HL-60 (cell line): Measurements from ENCODE around the gene HOXC5.

Source experiments
- DNase-seq, 2 experiments: peaks; one replicate each; pipeline ENCODE4 v3.0.0-alpha.2; 2010 to 2020; ENCODE audit warnings: low read depth in 1 of 2, low spot score in 1 of 2
- H3K27ac ChIP-seq: fragments of 250-450 bp; sonication (Bioruptor Pico); replicated peaks from 2 replicates; pipeline ENCODE4 v1.5.1; 2020; ENCODE audit warnings: mild to moderate bottlenecking, moderate library complexity
- H3K27me3 ChIP-seq: fragments of 250-450 bp; sonication (Bioruptor Pico); 2 replicates; pipeline ENCODE4 v1.5.1; 2021; ENCODE audit warnings: mild to moderate bottlenecking, moderate library complexity; ENCODE audit not compliant: insufficient read depth, poor library complexity, severe bottlenecking
- H3K4me3 ChIP-seq: replicated peaks from 2 replicates; pipeline ENCODE4 v1.5.1; 2011; ENCODE audit warnings: mild to moderate bottlenecking, control low read depth, low read length; ENCODE audit not compliant: insufficient read depth
- GABPA ChIP-seq: IDR thresholded peaks from 2 replicates; pipeline ENCODE4 v1.6.1; 2012; ENCODE audit warnings: low read depth
- POLR2AphosphoS5 ChIP-seq: IDR thresholded peaks from 2 replicates; pipeline ENCODE4 v1.6.1; 2012; ENCODE audit warnings: low read depth
- SPI1 ChIP-seq: IDR thresholded peaks from 2 replicates; pipeline ENCODE4 v1.6.1; 2012; ENCODE audit warnings: low read depth, mild to moderate bottlenecking, borderline replicate concordance
- TF ChIP-seq, protein P1 (sequence below): IDR thresholded peaks from one replicate; pipeline ENCODE4 v1.5.1; 2011; ENCODE audit warnings: low read length, control low read depth, inconsistent platforms; ENCODE audit not compliant: insufficient read depth
- TF ChIP-seq, protein P2 (sequence below): IDR thresholded peaks from 2 replicates; pipeline ENCODE4 v1.6.1; 2012; ENCODE audit warnings: low read depth; ENCODE audit not compliant: insufficient replicate concordance

The HOXC5 gene

DNA sequence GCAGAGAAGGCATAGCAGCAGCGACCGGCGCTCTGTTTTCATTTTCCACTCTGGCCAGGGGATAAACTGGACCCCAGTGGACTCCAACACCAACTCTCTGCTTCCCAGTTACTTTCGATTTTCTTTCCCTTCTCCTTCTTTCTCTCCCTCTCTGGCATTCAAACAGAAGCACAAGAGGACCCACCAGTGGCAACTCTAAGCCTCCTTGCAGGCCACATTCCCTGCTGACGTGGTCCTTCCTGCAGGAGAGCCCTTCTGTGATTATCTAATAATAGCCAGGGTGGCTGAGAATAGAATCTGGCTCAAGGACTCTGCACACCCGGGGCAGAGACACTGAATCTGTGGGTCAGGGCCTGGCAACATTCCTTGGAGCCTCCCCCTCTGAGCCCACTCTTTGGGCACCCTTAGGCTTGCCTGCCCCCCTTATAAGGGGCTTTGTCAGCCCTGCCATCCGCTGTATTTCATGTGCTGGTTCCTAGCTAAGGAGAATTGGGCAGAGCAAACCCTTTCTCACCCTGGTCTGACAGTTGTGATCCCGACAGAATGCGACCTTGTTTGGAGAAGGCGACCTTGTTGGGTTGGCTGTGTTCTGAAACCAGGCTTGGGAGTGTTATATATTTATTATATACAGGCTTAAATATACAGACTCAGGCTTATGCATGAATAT is 12.8 kb upstream of the HOXC5 start:
- TF ChIP-seq GABPA, result no peak
- no peak for TF ChIP-seq POLR2AphosphoS5
- TF ChIP-seq, protein P1, sequence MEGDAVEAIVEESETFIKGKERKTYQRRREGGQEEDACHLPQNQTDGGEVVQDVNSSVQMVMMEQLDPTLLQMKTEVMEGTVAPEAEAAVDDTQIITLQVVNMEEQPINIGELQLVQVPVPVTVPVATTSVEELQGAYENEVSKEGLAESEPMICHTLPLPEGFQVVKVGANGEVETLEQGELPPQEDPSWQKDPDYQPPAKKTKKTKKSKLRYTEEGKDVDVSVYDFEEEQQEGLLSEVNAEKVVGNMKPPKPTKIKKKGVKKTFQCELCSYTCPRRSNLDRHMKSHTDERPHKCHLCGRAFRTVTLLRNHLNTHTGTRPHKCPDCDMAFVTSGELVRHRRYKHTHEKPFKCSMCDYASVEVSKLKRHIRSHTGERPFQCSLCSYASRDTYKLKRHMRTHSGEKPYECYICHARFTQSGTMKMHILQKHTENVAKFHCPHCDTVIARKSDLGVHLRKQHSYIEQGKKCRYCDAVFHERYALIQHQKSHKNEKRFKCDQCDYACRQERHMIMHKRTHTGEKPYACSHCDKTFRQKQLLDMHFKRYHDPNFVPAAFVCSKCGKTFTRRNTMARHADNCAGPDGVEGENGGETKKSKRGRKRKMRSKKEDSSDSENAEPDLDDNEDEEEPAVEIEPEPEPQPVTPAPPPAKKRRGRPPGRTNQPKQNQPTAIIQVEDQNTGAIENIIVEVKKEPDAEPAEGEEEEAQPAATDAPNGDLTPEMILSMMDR, result no peak
- TF ChIP-seq, protein P2, sequence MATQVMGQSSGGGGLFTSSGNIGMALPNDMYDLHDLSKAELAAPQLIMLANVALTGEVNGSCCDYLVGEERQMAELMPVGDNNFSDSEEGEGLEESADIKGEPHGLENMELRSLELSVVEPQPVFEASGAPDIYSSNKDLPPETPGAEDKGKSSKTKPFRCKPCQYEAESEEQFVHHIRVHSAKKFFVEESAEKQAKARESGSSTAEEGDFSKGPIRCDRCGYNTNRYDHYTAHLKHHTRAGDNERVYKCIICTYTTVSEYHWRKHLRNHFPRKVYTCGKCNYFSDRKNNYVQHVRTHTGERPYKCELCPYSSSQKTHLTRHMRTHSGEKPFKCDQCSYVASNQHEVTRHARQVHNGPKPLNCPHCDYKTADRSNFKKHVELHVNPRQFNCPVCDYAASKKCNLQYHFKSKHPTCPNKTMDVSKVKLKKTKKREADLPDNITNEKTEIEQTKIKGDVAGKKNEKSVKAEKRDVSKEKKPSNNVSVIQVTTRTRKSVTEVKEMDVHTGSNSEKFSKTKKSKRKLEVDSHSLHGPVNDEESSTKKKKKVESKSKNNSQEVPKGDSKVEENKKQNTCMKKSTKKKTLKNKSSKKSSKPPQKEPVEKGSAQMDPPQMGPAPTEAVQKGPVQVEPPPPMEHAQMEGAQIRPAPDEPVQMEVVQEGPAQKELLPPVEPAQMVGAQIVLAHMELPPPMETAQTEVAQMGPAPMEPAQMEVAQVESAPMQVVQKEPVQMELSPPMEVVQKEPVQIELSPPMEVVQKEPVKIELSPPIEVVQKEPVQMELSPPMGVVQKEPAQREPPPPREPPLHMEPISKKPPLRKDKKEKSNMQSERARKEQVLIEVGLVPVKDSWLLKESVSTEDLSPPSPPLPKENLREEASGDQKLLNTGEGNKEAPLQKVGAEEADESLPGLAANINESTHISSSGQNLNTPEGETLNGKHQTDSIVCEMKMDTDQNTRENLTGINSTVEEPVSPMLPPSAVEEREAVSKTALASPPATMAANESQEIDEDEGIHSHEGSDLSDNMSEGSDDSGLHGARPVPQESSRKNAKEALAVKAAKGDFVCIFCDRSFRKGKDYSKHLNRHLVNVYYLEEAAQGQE, result no peak
- TF ChIP-seq SPI1, result no peak
- no peak overlapping the region for H3K27ac ChIP-seq

DNA sequence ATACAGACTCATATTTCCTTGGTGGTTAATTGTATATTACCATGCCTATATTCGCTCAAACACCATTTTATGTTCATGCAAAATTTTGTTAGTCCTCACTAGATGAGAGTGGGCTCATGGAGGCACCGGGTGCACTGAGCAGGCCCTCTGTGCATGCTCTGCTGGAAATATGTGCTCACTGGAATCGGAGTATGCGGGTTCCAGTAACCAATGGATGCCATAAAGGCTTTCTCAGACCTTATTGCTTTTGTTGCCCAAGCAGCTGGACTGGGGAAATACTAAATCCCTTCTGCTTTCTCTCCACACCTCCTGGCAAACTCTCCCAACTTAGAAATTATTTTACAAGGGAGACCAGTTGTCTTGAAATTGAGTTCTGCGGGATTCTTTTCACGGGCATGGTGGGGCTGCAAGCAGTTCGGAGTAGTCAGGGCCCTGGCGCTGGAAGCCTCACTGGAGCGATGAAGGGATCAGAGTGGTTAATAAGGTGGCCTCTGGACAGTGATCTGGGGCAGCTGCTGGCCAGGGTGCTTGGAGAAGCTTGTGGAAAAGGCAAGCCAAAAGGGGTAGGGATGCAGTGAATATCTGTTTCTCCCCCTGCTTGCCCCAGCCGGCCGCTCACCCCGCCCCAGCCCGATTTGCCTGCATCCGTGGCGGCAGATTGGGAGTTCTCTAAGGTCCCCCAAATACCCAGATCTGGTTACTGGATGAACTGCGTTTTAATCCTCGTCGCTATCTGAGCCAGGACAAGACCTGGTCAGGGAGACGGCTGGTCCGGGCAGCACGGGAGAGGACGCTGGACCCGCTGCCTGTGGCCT is 12.1 kb upstream of the HOXC5 start:
- peaks cover 18% of the 10 kb centered on the region for H3K27me3 ChIP-seq
- H3K27ac ChIP-seq, result no peak overlapping the region
- H3K4me3 ChIP-seq, result no peak overlapping the region
- no peak for DNase-seq
- no peak for TF ChIP-seq POLR2AphosphoS5
- TF ChIP-seq, protein P1, result no peak

More for the DNA sequence above, 12.8 kb upstream of the HOXC5 start:
- H3K4me3 ChIP-seq, result no peak overlapping the region
- no peak for DNase-seq
- peaks cover 25% of the 10 kb centered on the region for H3K27me3 ChIP-seq

DNA sequence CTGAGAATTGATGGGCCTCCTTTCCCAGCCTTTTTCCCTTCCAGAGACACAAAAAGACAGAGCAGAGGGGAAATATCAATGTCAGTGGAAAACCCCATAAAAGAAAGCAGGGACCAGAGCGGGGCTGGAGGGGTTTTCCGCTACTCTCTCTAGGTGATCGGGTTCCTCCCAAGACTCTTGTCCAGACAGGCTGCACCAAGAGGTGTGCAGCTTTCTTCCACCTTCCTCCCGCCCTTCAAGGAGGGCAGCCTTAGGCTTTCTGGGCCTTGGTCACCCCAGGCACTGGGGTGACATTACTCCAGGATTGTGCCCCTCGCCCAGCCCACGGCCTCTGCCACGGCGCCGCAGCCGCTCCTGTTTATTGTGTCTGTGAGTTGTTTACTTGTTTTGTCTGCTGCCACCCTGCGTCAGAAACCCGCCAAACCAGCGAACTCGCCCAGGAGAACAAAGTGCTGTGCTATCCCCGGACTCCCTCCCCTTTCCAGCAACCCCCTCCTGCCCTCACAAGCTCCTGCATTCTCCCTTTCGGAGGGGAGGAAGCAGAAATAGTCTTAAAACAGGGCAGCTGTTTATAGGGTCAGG is 11.3 kb upstream of the HOXC5 start:
- Histone ChIP-seq H3K27ac (no peak overlapping the region), H3K4me3 (no peak overlapping the region), H3K27me3 (peaks cover 13% of the 10 kb centered on the region)
- DNase-seq, result no peak
- TF ChIP-seq, protein P2, result no peak
- TF ChIP-seq, protein P1, result no peak
- TF ChIP-seq SPI1 (no peak), GABPA (no peak)
